NCI-H1436 treated with DMSO at 0.1 percent for 48 hours (cell line): ENCODE data around the gene ADRB2.
"Not testable (repeated sequence)": the region's sequence is repeated elsewhere in the genome, so short reads cannot be mapped to it uniquely, and the experiment has no call there.

Experiments used
- DNase-seq: peaks from one replicate; lab custom pipeline; 2025; lab: John Stamatoyannopoulos, UW

The ADRB2 gene

GRCh38 chr5:148826053-148826738 is at the start of gene ADRB2:
Gene ADRB2, plus strand, starts transcription at chr5:148826611. Its CDS starts 221 bp downstream, at chr5:148826832.
- peak; percentile 67 for DNase-seq

GRCh38 chr5:148776780-148777179 is 49.6 kb upstream of the ADRB2 start:
- no peak for DNase-seq

GRCh38 chr5:148778882-148779281 is 47.5 kb upstream of the ADRB2 start:
- no peak for DNase-seq

- DNase-seq: no peak
Observed at GRCh38 chr5:148780711-148781110, 45.7 kb upstream of the ADRB2 start.

GRCh38 chr5:148781766-148782165 is 44.6 kb upstream of the ADRB2 start:
- DNase-seq: no peak

- no peak for DNase-seq
Observed at GRCh38 chr5:148785223-148785622, 41.2 kb upstream of the ADRB2 start.

GRCh38 chr5:148786456-148786855 is 40.0 kb upstream of the ADRB2 start:
- no peak for DNase-seq

GRCh38 chr5:148788636-148789035 is 37.8 kb upstream of the ADRB2 start:
- DNase-seq: no peak

- DNase-seq: no peak
Observed at GRCh38 chr5:148790545-148791333, 35.7 kb upstream of the ADRB2 start.

- DNase-seq: no peak
Observed at GRCh38 chr5:148791334-148791667, 35.1 kb upstream of the ADRB2 start.

GRCh38 chr5:148791696-148792095 is 34.7 kb upstream of the ADRB2 start:
- no peak for DNase-seq

- no peak for DNase-seq
Observed at GRCh38 chr5:148792744-148793143, 33.7 kb upstream of the ADRB2 start.

GRCh38 chr5:148793261-148793660 is 33.1 kb upstream of the ADRB2 start:
- DNase-seq: no peak

- no peak for DNase-seq
Observed at GRCh38 chr5:148794275-148794674, 32.1 kb upstream of the ADRB2 start.

- DNase-seq: no peak
Observed at GRCh38 chr5:148794729-148795561, 31.5 kb upstream of the ADRB2 start.

GRCh38 chr5:148796936-148797335 is 29.5 kb upstream of the ADRB2 start:
- DNase-seq: no peak

GRCh38 chr5:148798786-148799185 is 27.6 kb upstream of the ADRB2 start:
- no peak for DNase-seq

GRCh38 chr5:148799737-148800527 is 26.5 kb upstream of the ADRB2 start:
- DNase-seq: no peak

GRCh38 chr5:148801682-148802276 is 24.6 kb upstream of the ADRB2 start:
- no peak for DNase-seq

GRCh38 chr5:148803451-148803850 is 23.0 kb upstream of the ADRB2 start:
- not testable (repeated sequence) for DNase-seq

- DNase-seq: no peak
Observed at GRCh38 chr5:148804393-148804792, 22.0 kb upstream of the ADRB2 start.
